ENCODE data around the gene LRRC2. TPM values are rescaled to one million over a fixed set of nuclear protein-coding genes. Genes with fewer than 3 reads are reported as not detected.

The LRRC2 gene
- total and polyA plus RNA-seq, 2 donors (not counting 3 experiments of a cell fraction or from before 2014, with no cell fraction given) = 0.14 to 0.73 TPM

- FAIRE-seq = no peak
- H3K4me2 ChIP-seq (ENCODE audit: insufficient read depth, low read length) = no peak overlapping the region
- ChIA-PET CTCF (no interaction called here), POLR2A (no interaction called here)
- intact Hi-C loops (cut with micrococcal nuclease) (no loop called here), dilution Hi-C loops (cut with MboI; ENCODE audit: extremely low pct_ligation_motif_present, low sequenced_read_pairs) (no loop called here)
- no peak overlapping the region for H3K9ac ChIP-seq (replicated peaks; ENCODE audit: extremely low read depth, insufficient read depth, low read length)
- H4K20me1 ChIP-seq (replicated peaks; ENCODE audit: control insufficient read depth, extremely low read depth, insufficient read depth, low read length) = no peaks in the 10 kb centered on the region
- no peaks in the 10 kb centered on the region for H3K79me2 ChIP-seq (ENCODE audit: control insufficient read depth, insufficient read depth, low read length)
- DNase-seq (ENCODE audit: low read depth, low spot score) = no peak
- TF ChIP-seq EZH2 (IDR thresholded peaks at IDR 0.05; ENCODE audit: borderline replicate concordance, low read depth, low read length, severe bottlenecking) (no peak), JUN (IDR thresholded peaks at IDR 0.05; ENCODE audit: borderline replicate concordance, insufficient read depth, insufficient read length, low read depth) (no peak), POLR2A (IDR thresholded peaks at IDR 0.05; ENCODE audit: low read depth, low read length) (no peak), MAX (IDR thresholded peaks at IDR 0.05; ENCODE audit: insufficient read depth, insufficient read length) (no peak), POLR2AphosphoS5 (IDR thresholded peaks at IDR 0.05; ENCODE audit: insufficient read depth, low read depth, low read length) (no peak), CTCF (IDR thresholded peaks at IDR 0.05; ENCODE audit: extremely low read depth in 1 of 2, insufficient read depth in 1 of 2, low read depth in 1 of 2, low read length in 2 of 2) (no peak), FOS (IDR thresholded peaks at IDR 0.05; ENCODE audit: borderline replicate concordance, insufficient read depth, low read length) (no peak), MYC (IDR thresholded peaks at IDR 0.05; ENCODE audit: low read depth, low read length) (no peak), GATA2 (IDR thresholded peaks at IDR 0.05; ENCODE audit: insufficient read depth, insufficient read length, low read depth, low read length) (no peak)
- no TSS peak for BruUV-seq (replicated peaks)
- H3K36me3 ChIP-seq (ENCODE audit: control insufficient read depth in 2 of 2, extremely low read depth in 1 of 2, insufficient read depth in 2 of 2, low read length in 2 of 2) = no peaks in the 10 kb centered on the region
- no peaks in the 10 kb centered on the region for H3K9me1 ChIP-seq (replicated peaks; ENCODE audit: control insufficient read depth, extremely low read depth, insufficient read depth, low read length)
- H3K9me3 ChIP-seq (replicated peaks; ENCODE audit: control insufficient read depth, insufficient read depth, low read length) = no peaks in the 10 kb centered on the region
- peaks cover 0 to 5% of the 10 kb centered on the region in 2 experiments for H3K27me3 ChIP-seq (ENCODE audit: control insufficient read depth in 2 of 2, insufficient read depth in 2 of 2, low read length in 2 of 2)
- no peaks in the 10 kb centered on the region for H3K4me1 ChIP-seq (ENCODE audit: control insufficient read depth, extremely low read depth, insufficient read depth, low read length)
- no peak overlapping the region for H2AFZ ChIP-seq (ENCODE audit: low read depth, low read length)
- no peak overlapping the region for H3K4me3 ChIP-seq (replicated peaks in 1 of 3; ENCODE audit: insufficient read depth in 1 of 3, low read depth in 1 of 3, low read length in 3 of 3)
- no peak overlapping the region for H3K27ac ChIP-seq (ENCODE audit: insufficient read depth, low read depth, low read length)
These were observed 47.4 kb upstream of the LRRC2 start for GRCh38 chr3:46613313-46614005.
